Smooth muscle cell (in vitro differentiated cells): ENCODE measurements around the gene CREBBP. TPM values are rescaled to one million over a fixed set of nuclear protein-coding genes. Genes with fewer than 3 reads are reported as not detected.

Experiments
- DNase-seq: peaks from one replicate; lab custom pipeline; 2025; ENCODE audit not compliant: unreplicated experiment; lab: John Stamatoyannopoulos, UW
- H2AFZ ChIP-seq: fragments of 200-600 bp; sonication (generic); 2 replicates; pipeline ENCODE4 v1.6.0; 2016; ENCODE audit warnings: antibody characterized with exemption, low read depth, mild to moderate bottlenecking
- H3F3A ChIP-seq: fragments of 200-600 bp; sonication (generic); 2 replicates; pipeline ENCODE4 v1.6.0; 2017; ENCODE audit warnings: antibody characterized with exemption, low read depth
- H3K27ac ChIP-seq: fragments of 200-600 bp; sonication (generic); 2 replicates; pipeline ENCODE4 v1.5.1; 2016; ENCODE audit warnings: low read depth, mild to moderate bottlenecking
- H3K27me3 ChIP-seq: fragments of 200-600 bp; sonication (generic); 2 replicates; pipeline ENCODE4 v1.6.1; 2016; ENCODE audit warnings: low read depth, mild to moderate bottlenecking
- H3K36me3 ChIP-seq: fragments of 200-600 bp; sonication (generic); 2 replicates; pipeline ENCODE4 v1.5.1; 2016; ENCODE audit warnings: low read depth
- H3K4me1 ChIP-seq: fragments of 200-600 bp; sonication (generic); 2 replicates; pipeline ENCODE4 v1.5.1; 2016; ENCODE audit warnings: low read depth
- H3K4me2 ChIP-seq: fragments of 200-600 bp; sonication (generic); 2 replicates; pipeline ENCODE4 v1.6.0; 2016; ENCODE audit warnings: mild to moderate bottlenecking
- H3K4me3 ChIP-seq: fragments of 200-600 bp; sonication (generic); 2 replicates; pipeline ENCODE4 v1.5.1; 2016; ENCODE audit warnings: mild to moderate bottlenecking
- H3K79me2 ChIP-seq: fragments of 200-600 bp; sonication (generic); 2 replicates; pipeline ENCODE4 v1.6.0; 2016; ENCODE audit warnings: low read depth, mild to moderate bottlenecking
- H3K9ac ChIP-seq: fragments of 200-600 bp; sonication (generic); 2 replicates; pipeline ENCODE4 v1.6.0; 2016; ENCODE audit warnings: low read depth
- H3K9me3 ChIP-seq: fragments of 200-600 bp; sonication (generic); replicated peaks from 2 replicates; pipeline ENCODE4 v1.5.1; 2016; ENCODE audit warnings: low read depth
- H4K20me1 ChIP-seq: fragments of 200-600 bp; sonication (generic); 2 replicates; pipeline ENCODE4 v1.6.0; 2016; ENCODE audit warnings: low read depth
- CTCF ChIP-seq: fragments of 200-600 bp; sonication (generic); IDR thresholded peaks from 2 replicates; pipeline ENCODE4 v1.5.1; 2017; ENCODE audit warnings: borderline replicate concordance, mild to moderate bottlenecking, antibody characterized with exemption; ENCODE audit not compliant: insufficient read depth, poor library complexity, severe bottlenecking
- WGBS: methylation state at CpG from one replicate; pipeline ENCODE4 v1.1.7; 2016; ENCODE audit warnings: low lambda C conversion rate; 5-methylcytosine and 5-hydroxymethylcytosine counted together
- polyA plus RNA-seq: library from polyadenylated mRNA; unstranded; fragments of >200 nt; fragmentation: Nextera tagmentation; extraction: Ambion mirVana; gene quantifications from 2 replicates; pipeline ENCODE4 v1.2.1, GENCODE V29; 2016
- total RNA-seq: library from RNA; depleted of rRNA; stranded (reverse); fragments of >200 nt; gene quantifications from 2 replicates; pipeline ENCODE4 v1.2.3, GENCODE V29; 2014

CREBBP gene
- total and polyA plus RNA-seq, 2 experiments from 2014 or later = 14.3 to 19.6 TPM

- TF ChIP-seq CTCF = no peak
- WGBS = 97% methylated on average over 34 of the region's 34 CpGs
- no peak for DNase-seq
- Histone ChIP-seq H3K4me3 (no peak overlapping the region), H3K9me3 (no peaks in the 10 kb centered on the region), H3K27ac (no peak overlapping the region), H3K9ac (no peak overlapping the region), H3K4me2 (no peak overlapping the region), H3K79me2 (no peaks in the 10 kb centered on the region), H4K20me1 (peaks cover 22% of the 10 kb centered on the region), H3K36me3 (peaks cover 9% of the 10 kb centered on the region), H2AFZ (no peak overlapping the region), H3K27me3 (no peaks in the 10 kb centered on the region), H3K4me1 (no peaks in the 10 kb centered on the region), H3F3A (no peaks in the 10 kb centered on the region)
Measured at GRCh38 chr16:3731126-3731935, 149.2 kb downstream of the CREBBP start.

GRCh38 chr16:3730161-3731125, 150.1 kb downstream of the CREBBP start:
- Histone ChIP-seq H3K4me1 (no peaks in the 10 kb centered on the region), H3K9ac (no peak overlapping the region), H3K9me3 (no peaks in the 10 kb centered on the region), H3K27me3 (no peaks in the 10 kb centered on the region), H2AFZ (no peak overlapping the region), H4K20me1 (peaks cover 21% of the 10 kb centered on the region), H3K4me2 (no peak overlapping the region), H3K4me3 (no peak overlapping the region), H3K36me3 (peaks cover under 1% of the 10 kb centered on the region), H3F3A (no peaks in the 10 kb centered on the region), H3K27ac (no peak overlapping the region), H3K79me2 (no peaks in the 10 kb centered on the region)
- no peak for TF ChIP-seq CTCF
- 98% methylated on average over 24 of the region's 24 CpGs for WGBS
- no peak for DNase-seq

GRCh38 chr16:3729161-3730112, 151.1 kb downstream of the CREBBP start:
- no peak for TF ChIP-seq CTCF
- H3K36me3 ChIP-seq = no peaks in the 10 kb centered on the region
- no peaks in the 10 kb centered on the region for H3K4me1 ChIP-seq
- no peak overlapping the region for H3K9ac ChIP-seq
- H3K27ac ChIP-seq = no peak overlapping the region
- no peaks in the 10 kb centered on the region for H3K27me3 ChIP-seq
- 96% methylated on average over 42 of the region's 49 CpGs for WGBS
- no peak overlapping the region for H3K4me2 ChIP-seq
- no peaks in the 10 kb centered on the region for H3K79me2 ChIP-seq
- no peak overlapping the region for H2AFZ ChIP-seq
- H3K9me3 ChIP-seq = no peaks in the 10 kb centered on the region
- H4K20me1 ChIP-seq = peaks cover 17% of the 10 kb centered on the region
- H3F3A ChIP-seq = no peaks in the 10 kb centered on the region
- no peak overlapping the region for H3K4me3 ChIP-seq
- DNase-seq = no peak
